IPS-18a (cell line): ENCODE data around the gene SCN5A.

Experiments
- H3K27ac ChIP-seq: one replicate; pipeline ENCODE4 v1.5.1; 2013; ENCODE audit warnings: low read length
- H3K27me3 ChIP-seq: one replicate; pipeline ENCODE4 v1.6.1; 2013; ENCODE audit warnings: mild to moderate bottlenecking, low read length; ENCODE audit not compliant: control insufficient read depth, insufficient read depth
- H3K36me3 ChIP-seq: one replicate; pipeline ENCODE4 v1.6.1; 2013; ENCODE audit warnings: low read depth, low read length; ENCODE audit not compliant: control insufficient read depth
- H3K4me1 ChIP-seq: one replicate; pipeline ENCODE4 v1.6.1; 2013; ENCODE audit warnings: low read depth, low read length; ENCODE audit not compliant: control insufficient read depth
- H3K4me3 ChIP-seq: one replicate; pipeline ENCODE4 v1.5.1; 2013; ENCODE audit warnings: low read length
- H3K9ac ChIP-seq: one replicate; pipeline ENCODE4 v1.6.1; 2013; ENCODE audit warnings: mild to moderate bottlenecking, low read length, moderate library complexity
- H3K9me3 ChIP-seq: one replicate; pipeline ENCODE4 v1.6.1; 2013; ENCODE audit warnings: low read depth, low read length; ENCODE audit not compliant: control insufficient read depth

SCN5A gene

GRCh38 chr3:38618343-38618742 is 31.1 kb downstream of the SCN5A start:
- Histone ChIP-seq H3K4me1 (peaks cover 11% of the 10 kb centered on the region), H3K9me3 (no peaks in the 10 kb centered on the region), H3K9ac (no peak overlapping the region), H3K27ac (no peak overlapping the region), H3K36me3 (no peaks in the 10 kb centered on the region), H3K4me3 (no peak overlapping the region), H3K27me3 (no peaks in the 10 kb centered on the region)

GRCh38 chr3:38617586-38617985 is 31.9 kb downstream of the SCN5A start:
- Histone ChIP-seq H3K4me1 (peaks cover 11% of the 10 kb centered on the region), H3K4me3 (no peak overlapping the region), H3K9me3 (no peaks in the 10 kb centered on the region), H3K27me3 (no peaks in the 10 kb centered on the region), H3K9ac (no peak overlapping the region), H3K27ac (no peak overlapping the region), H3K36me3 (no peaks in the 10 kb centered on the region)

- Histone ChIP-seq H3K36me3 (no peaks in the 10 kb centered on the region), H3K9me3 (no peaks in the 10 kb centered on the region), H3K4me1 (peaks cover 11% of the 10 kb centered on the region), H3K9ac (no peak overlapping the region), H3K27me3 (no peaks in the 10 kb centered on the region), H3K4me3 (no peak overlapping the region), H3K27ac (no peak overlapping the region)
Observed at GRCh38 chr3:38617137-38617536, 32.4 kb downstream of the SCN5A start.

- Histone ChIP-seq H3K36me3 (no peaks in the 10 kb centered on the region), H3K9ac (no peak overlapping the region), H3K4me1 (peaks cover 11% of the 10 kb centered on the region), H3K4me3 (no peak overlapping the region), H3K9me3 (no peaks in the 10 kb centered on the region), H3K27me3 (no peaks in the 10 kb centered on the region), H3K27ac (no peak overlapping the region)
Observed at GRCh38 chr3:38616658-38617057, 32.8 kb downstream of the SCN5A start.

- Histone ChIP-seq H3K9ac (no peak overlapping the region), H3K4me1 (peaks cover 11% of the 10 kb centered on the region), H3K9me3 (no peaks in the 10 kb centered on the region), H3K36me3 (no peaks in the 10 kb centered on the region), H3K4me3 (no peak overlapping the region), H3K27me3 (no peaks in the 10 kb centered on the region), H3K27ac (no peak overlapping the region)
Observed at GRCh38 chr3:38616111-38616510, 33.4 kb downstream of the SCN5A start.

- Histone ChIP-seq H3K4me1 (peaks cover 11% of the 10 kb centered on the region), H3K27ac (no peak overlapping the region), H3K9ac (no peak overlapping the region), H3K36me3 (no peaks in the 10 kb centered on the region), H3K27me3 (no peaks in the 10 kb centered on the region), H3K9me3 (no peaks in the 10 kb centered on the region), H3K4me3 (no peak overlapping the region)
Observed at GRCh38 chr3:38614651-38615352, 34.7 kb downstream of the SCN5A start.

- H3K27me3 ChIP-seq = no peaks in the 10 kb centered on the region
Observed at GRCh38 chr3:38614091-38614490, 35.4 kb downstream of the SCN5A start.

GRCh38 chr3:38613426-38613825 is 36.1 kb downstream of the SCN5A start:
- H3K27ac ChIP-seq = no peak overlapping the region
- H3K36me3 ChIP-seq = no peaks in the 10 kb centered on the region
- H3K4me3 ChIP-seq = no peak overlapping the region
- peaks cover 11% of the 10 kb centered on the region for H3K4me1 ChIP-seq
- H3K27me3 ChIP-seq = no peaks in the 10 kb centered on the region
- no peak overlapping the region for H3K9ac ChIP-seq
- no peaks in the 10 kb centered on the region for H3K9me3 ChIP-seq

More at GRCh38 chr3:38614091-38614490, 35.4 kb downstream of the SCN5A start:
- Histone ChIP-seq H3K4me3 (no peak overlapping the region), H3K36me3 (no peaks in the 10 kb centered on the region), H3K9ac (no peak overlapping the region), H3K27ac (no peak overlapping the region), H3K4me1 (peaks cover 11% of the 10 kb centered on the region), H3K9me3 (no peaks in the 10 kb centered on the region)

GRCh38 chr3:38611866-38612265 is 37.6 kb downstream of the SCN5A start:
- no peak overlapping the region for H3K27ac ChIP-seq
- H3K27me3 ChIP-seq = no peaks in the 10 kb centered on the region
- H3K9me3 ChIP-seq = no peaks in the 10 kb centered on the region
- no peak overlapping the region for H3K9ac ChIP-seq
- H3K36me3 ChIP-seq = no peaks in the 10 kb centered on the region
- H3K4me1 ChIP-seq = peaks cover 6% of the 10 kb centered on the region
- H3K4me3 ChIP-seq = no peak overlapping the region

- no peaks in the 10 kb centered on the region for H3K36me3 ChIP-seq
- H3K4me3 ChIP-seq = no peak overlapping the region
- no peaks in the 10 kb centered on the region for H3K9me3 ChIP-seq
- H3K4me1 ChIP-seq = no peaks in the 10 kb centered on the region
- no peak overlapping the region for H3K9ac ChIP-seq
- no peaks in the 10 kb centered on the region for H3K27me3 ChIP-seq
- H3K27ac ChIP-seq = no peak overlapping the region
Observed at GRCh38 chr3:38610934-38611333, 38.6 kb downstream of the SCN5A start.

- no peaks in the 10 kb centered on the region for H3K36me3 ChIP-seq
- H3K27ac ChIP-seq = no peak overlapping the region
- no peak overlapping the region for H3K4me3 ChIP-seq
- H3K27me3 ChIP-seq = no peaks in the 10 kb centered on the region
- H3K4me1 ChIP-seq = no peaks in the 10 kb centered on the region
- no peak overlapping the region for H3K9ac ChIP-seq
- no peaks in the 10 kb centered on the region for H3K9me3 ChIP-seq
Observed at GRCh38 chr3:38610436-38610835, 39.1 kb downstream of the SCN5A start.

- Histone ChIP-seq H3K4me1 (no peaks in the 10 kb centered on the region), H3K9ac (no peak overlapping the region), H3K27ac (no peak overlapping the region), H3K27me3 (no peaks in the 10 kb centered on the region), H3K9me3 (no peaks in the 10 kb centered on the region), H3K36me3 (no peaks in the 10 kb centered on the region), H3K4me3 (no peak overlapping the region)
Observed at GRCh38 chr3:38609386-38610111, 39.9 kb downstream of the SCN5A start.
